ENCODE results near the gene FXN. TPM values are rescaled to one million over a fixed set of nuclear protein-coding genes. Genes with fewer than 3 reads are reported as not detected.

Gene FXN
- total RNA-seq, 1 experiment from 2014 or later, result 26.3 TPM

- H3K36me3 ChIP-seq (ENCODE audit: insufficient read depth, low read length), result no peaks in the 10 kb centered on the region
- no peak for DNase-seq
- H3K79me2 ChIP-seq (ENCODE audit: low read length), result no peaks in the 10 kb centered on the region
- H3K27me3 ChIP-seq (ENCODE audit: low read length), result no peaks in the 10 kb centered on the region
- no peak overlapping the region for H3K9ac ChIP-seq (ENCODE audit: low read length)
- H3K4me1 ChIP-seq (ENCODE audit: low read length), result peaks cover 5% of the 10 kb centered on the region; the same call in 1 of the 2 replicates
- no peak overlapping the region for H3K27ac ChIP-seq (ENCODE audit: low read length)
- H3K4me2 ChIP-seq (ENCODE audit: low read depth, low read length, poor library complexity, severe bottlenecking), result no peak overlapping the region
- no peaks in the 10 kb centered on the region for H3K9me3 ChIP-seq (ENCODE audit: low read length)
- H3K9me2 ChIP-seq (replicated peaks; ENCODE audit: insufficient read depth, low read length), result no peaks in the 10 kb centered on the region
- no peak overlapping the region for H3K4me3 ChIP-seq (ENCODE audit: low read length)
- H2AFZ ChIP-seq (ENCODE audit: low read length), result no peak overlapping the region
- H4K20me1 ChIP-seq (ENCODE audit: insufficient read depth, low read depth, low read length), result no peaks in the 10 kb centered on the region
Observed at GRCh38 chr9:69029535-69029934, 6.0 kb upstream of the FXN start.

GRCh38 chr9:69030851-69031645 lies 4.5 kb upstream of the FXN start:
- no peaks in the 10 kb centered on the region for H3K27me3 ChIP-seq (ENCODE audit: low read length)
- H3K9me3 ChIP-seq (ENCODE audit: low read length), result no peaks in the 10 kb centered on the region
- no peak overlapping the region for H3K27ac ChIP-seq (ENCODE audit: low read length)

DNA sequence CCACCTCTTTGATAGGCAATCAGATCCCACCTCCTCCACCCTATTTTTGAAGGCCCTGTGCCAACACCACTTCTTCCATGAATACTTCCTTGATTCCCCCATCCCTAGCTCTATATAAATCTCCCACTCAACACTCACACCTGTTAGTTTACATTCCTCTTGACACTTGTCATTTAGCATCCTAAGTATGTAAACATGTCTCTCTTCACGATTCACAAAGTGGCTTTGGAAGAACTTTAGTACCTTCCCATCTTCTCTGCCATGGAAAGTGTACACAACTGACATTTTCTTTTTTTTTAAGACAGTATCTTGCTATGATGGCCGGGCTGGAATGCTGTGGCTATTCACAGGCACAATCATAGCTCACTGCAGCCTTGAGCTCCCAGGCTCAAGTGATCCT lies 1.5 kb upstream of the FXN start:
- DNase-seq, result no peak
- H3K4me1 ChIP-seq (ENCODE audit: low read length), result peaks cover 6% of the 10 kb centered on the region
- H3K9ac ChIP-seq (ENCODE audit: low read length), result no peak overlapping the region
- no peaks in the 10 kb centered on the region for H3K27me3 ChIP-seq (ENCODE audit: low read length)
- H3K9me2 ChIP-seq (replicated peaks; ENCODE audit: insufficient read depth, low read length), result no peaks in the 10 kb centered on the region
- H3K79me2 ChIP-seq (ENCODE audit: low read length), result peaks cover 31% of the 10 kb centered on the region
- no peaks in the 10 kb centered on the region for H4K20me1 ChIP-seq (ENCODE audit: insufficient read depth, low read depth, low read length)
- H3K4me2 ChIP-seq (ENCODE audit: low read depth, low read length, poor library complexity, severe bottlenecking), result no peak overlapping the region
- no peaks in the 10 kb centered on the region for H3K9me3 ChIP-seq (ENCODE audit: low read length)
- H3K36me3 ChIP-seq (ENCODE audit: insufficient read depth, low read length), result no peaks in the 10 kb centered on the region
- no peak overlapping the region for H2AFZ ChIP-seq (ENCODE audit: low read length)
- H3K27ac ChIP-seq (ENCODE audit: low read length), result no peak overlapping the region
- no peak overlapping the region for H3K4me3 ChIP-seq (ENCODE audit: low read length)

More at GRCh38 chr9:69030851-69031645, 4.5 kb upstream of the FXN start:
- H3K4me2 ChIP-seq (ENCODE audit: low read depth, low read length, poor library complexity, severe bottlenecking), result no peak overlapping the region
- H4K20me1 ChIP-seq (ENCODE audit: insufficient read depth, low read depth, low read length), result no peaks in the 10 kb centered on the region
- H3K36me3 ChIP-seq (ENCODE audit: insufficient read depth, low read length), result no peaks in the 10 kb centered on the region
- H3K9ac ChIP-seq (ENCODE audit: low read length), result no peak overlapping the region
- H3K4me1 ChIP-seq (ENCODE audit: low read length), result peaks cover 5% of the 10 kb centered on the region; the same call in 1 of the 2 replicates
- no peaks in the 10 kb centered on the region for H3K9me2 ChIP-seq (replicated peaks; ENCODE audit: insufficient read depth, low read length)
- H3K4me3 ChIP-seq (ENCODE audit: low read length), result no peak overlapping the region
- peaks cover 1% of the 10 kb centered on the region for H3K79me2 ChIP-seq (ENCODE audit: low read length)
- no peak overlapping the region for H2AFZ ChIP-seq (ENCODE audit: low read length)
- DNase-seq, result no peak

GRCh38 chr9:69036309-69036708 lies 757 bp downstream of the FXN start:
- peak overlapping the region; percentile 74 for H3K9ac ChIP-seq (ENCODE audit: low read length)
- H3K9me3 ChIP-seq (ENCODE audit: low read length), result no peaks in the 10 kb centered on the region
- H3K79me2 ChIP-seq (ENCODE audit: low read length), result peaks cover 52% of the 10 kb centered on the region
- peaks cover 6% of the 10 kb centered on the region for H3K4me1 ChIP-seq (ENCODE audit: low read length)
- no peaks in the 10 kb centered on the region for H3K27me3 ChIP-seq (ENCODE audit: low read length)
- peak overlapping the region; percentile 86 for H3K4me2 ChIP-seq (ENCODE audit: low read depth, low read length, poor library complexity, severe bottlenecking)
- H3K27ac ChIP-seq (ENCODE audit: low read length), result no peak overlapping the region
- H3K4me3 ChIP-seq (ENCODE audit: low read length), result peak overlapping the region; percentile 72
- no peaks in the 10 kb centered on the region for H3K36me3 ChIP-seq (ENCODE audit: insufficient read depth, low read length)
- peak overlapping the region; percentile 39; the same call in 1 of the 2 replicates for H2AFZ ChIP-seq (ENCODE audit: low read length)
- DNase-seq, result no peak
- H3K9me2 ChIP-seq (replicated peaks; ENCODE audit: insufficient read depth, low read length), result no peaks in the 10 kb centered on the region
- H4K20me1 ChIP-seq (ENCODE audit: insufficient read depth, low read depth, low read length), result no peaks in the 10 kb centered on the region

DNA sequence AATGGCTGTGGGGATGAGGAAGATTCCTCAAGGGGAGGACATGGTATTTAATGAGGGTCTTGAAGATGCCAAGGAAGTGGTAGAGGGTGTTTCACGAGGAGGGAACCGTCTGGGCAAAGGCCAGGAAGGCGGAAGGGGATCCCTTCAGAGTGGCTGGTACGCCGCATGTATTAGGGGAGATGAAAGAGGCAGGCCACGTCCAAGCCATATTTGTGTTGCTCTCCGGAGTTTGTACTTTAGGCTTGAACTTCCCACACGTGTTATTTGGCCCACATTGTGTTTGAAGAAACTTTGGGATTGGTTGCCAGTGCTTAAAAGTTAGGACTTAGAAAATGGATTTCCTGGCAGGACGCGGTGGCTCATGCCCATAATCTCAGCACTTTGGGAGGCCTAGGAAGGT lies 1.2 kb downstream of the FXN start:
- Histone ChIP-seq H3K9me2 (replicated peaks; ENCODE audit: insufficient read depth, low read length) (no peaks in the 10 kb centered on the region), H3K27me3 (ENCODE audit: low read length) (no peaks in the 10 kb centered on the region), H2AFZ (ENCODE audit: low read length) (peak overlapping the region; percentile 39; the same call in 1 of the 2 replicates), H3K4me3 (ENCODE audit: low read length) (peak overlapping the region; percentile 72), H3K79me2 (ENCODE audit: low read length) (peaks cover 57% of the 10 kb centered on the region), H3K36me3 (ENCODE audit: insufficient read depth, low read length) (no peaks in the 10 kb centered on the region), H3K4me1 (ENCODE audit: low read length) (peaks cover 6% of the 10 kb centered on the region), H3K4me2 (ENCODE audit: low read depth, low read length, poor library complexity, severe bottlenecking) (peak overlapping the region; percentile 86), H3K27ac (ENCODE audit: low read length) (no peak overlapping the region), H3K9me3 (ENCODE audit: low read length) (no peaks in the 10 kb centered on the region), H4K20me1 (ENCODE audit: insufficient read depth, low read depth, low read length) (no peaks in the 10 kb centered on the region), H3K9ac (ENCODE audit: low read length) (peak overlapping the region; percentile 74)
- no peak for DNase-seq

- Histone ChIP-seq H3K4me2 (ENCODE audit: low read depth, low read length, poor library complexity, severe bottlenecking) (no peak overlapping the region), H3K27me3 (ENCODE audit: low read length) (no peaks in the 10 kb centered on the region), H4K20me1 (ENCODE audit: insufficient read depth, low read depth, low read length) (no peaks in the 10 kb centered on the region), H3K4me1 (ENCODE audit: low read length) (peaks cover 6% of the 10 kb centered on the region), H3K9ac (ENCODE audit: low read length) (no peak overlapping the region), H3K36me3 (ENCODE audit: insufficient read depth, low read length) (no peaks in the 10 kb centered on the region), H3K9me3 (ENCODE audit: low read length) (no peaks in the 10 kb centered on the region), H3K4me3 (ENCODE audit: low read length) (no peak overlapping the region), H3K27ac (ENCODE audit: low read length) (no peak overlapping the region), H2AFZ (ENCODE audit: low read length) (no peak overlapping the region), H3K9me2 (replicated peaks; ENCODE audit: insufficient read depth, low read length) (no peaks in the 10 kb centered on the region), H3K79me2 (ENCODE audit: low read length) (peaks cover 95% of the 10 kb centered on the region)
- DNase-seq, result no peak
Observed at GRCh38 chr9:69040646-69041045, 5.1 kb downstream of the FXN start.

- Histone ChIP-seq H3K27ac (ENCODE audit: low read length) (no peak overlapping the region), H3K36me3 (ENCODE audit: insufficient read depth, low read length) (0 out of 2 replicates have a peak, but pooled peaks cover 5% of the 10 kb centered on the region), H3K9ac (ENCODE audit: low read length) (no peak overlapping the region), H3K79me2 (ENCODE audit: low read length) (peaks cover 73% of the 10 kb centered on the region), H3K9me2 (replicated peaks; ENCODE audit: insufficient read depth, low read length) (no peaks in the 10 kb centered on the region), H3K4me2 (ENCODE audit: low read depth, low read length, poor library complexity, severe bottlenecking) (no peak overlapping the region), H3K9me3 (ENCODE audit: low read length) (no peaks in the 10 kb centered on the region), H3K4me1 (ENCODE audit: low read length) (no peaks in the 10 kb centered on the region), H3K4me3 (ENCODE audit: low read length) (no peak overlapping the region), H3K27me3 (ENCODE audit: low read length) (no peaks in the 10 kb centered on the region), H2AFZ (ENCODE audit: low read length) (no peak overlapping the region), H4K20me1 (ENCODE audit: insufficient read depth, low read depth, low read length) (no peaks in the 10 kb centered on the region)
- DNase-seq, result no peak
Observed at GRCh38 chr9:69044240-69045219, 9.0 kb downstream of the FXN start.

GRCh38 chr9:69045821-69046220 lies 10.3 kb downstream of the FXN start:
- Histone ChIP-seq H3K36me3 (ENCODE audit: insufficient read depth, low read length) (0 out of 2 replicates have a peak, but pooled peaks cover 5% of the 10 kb centered on the region), H3K4me2 (ENCODE audit: low read depth, low read length, poor library complexity, severe bottlenecking) (no peak overlapping the region), H3K9ac (ENCODE audit: low read length) (no peak overlapping the region), H3K27me3 (ENCODE audit: low read length) (no peaks in the 10 kb centered on the region), H3K9me3 (ENCODE audit: low read length) (no peaks in the 10 kb centered on the region), H3K4me3 (ENCODE audit: low read length) (no peak overlapping the region), H3K9me2 (replicated peaks; ENCODE audit: insufficient read depth, low read length) (no peaks in the 10 kb centered on the region), H3K79me2 (ENCODE audit: low read length) (peaks cover 66% of the 10 kb centered on the region), H3K4me1 (ENCODE audit: low read length) (no peaks in the 10 kb centered on the region), H2AFZ (ENCODE audit: low read length) (no peak overlapping the region), H3K27ac (ENCODE audit: low read length) (no peak overlapping the region), H4K20me1 (ENCODE audit: insufficient read depth, low read depth, low read length) (no peaks in the 10 kb centered on the region)
- no peak for DNase-seq
